Measurements from ENCODE around the gene HIVEP2. TPM values are rescaled to one million over a fixed set of nuclear protein-coding genes. Genes with fewer than 3 reads are reported as not detected.

HIVEP2 gene
- total RNA-seq, 3 donors from 2014 or later = 34.9 to 40.9 (median 36.3) TPM

DNA sequence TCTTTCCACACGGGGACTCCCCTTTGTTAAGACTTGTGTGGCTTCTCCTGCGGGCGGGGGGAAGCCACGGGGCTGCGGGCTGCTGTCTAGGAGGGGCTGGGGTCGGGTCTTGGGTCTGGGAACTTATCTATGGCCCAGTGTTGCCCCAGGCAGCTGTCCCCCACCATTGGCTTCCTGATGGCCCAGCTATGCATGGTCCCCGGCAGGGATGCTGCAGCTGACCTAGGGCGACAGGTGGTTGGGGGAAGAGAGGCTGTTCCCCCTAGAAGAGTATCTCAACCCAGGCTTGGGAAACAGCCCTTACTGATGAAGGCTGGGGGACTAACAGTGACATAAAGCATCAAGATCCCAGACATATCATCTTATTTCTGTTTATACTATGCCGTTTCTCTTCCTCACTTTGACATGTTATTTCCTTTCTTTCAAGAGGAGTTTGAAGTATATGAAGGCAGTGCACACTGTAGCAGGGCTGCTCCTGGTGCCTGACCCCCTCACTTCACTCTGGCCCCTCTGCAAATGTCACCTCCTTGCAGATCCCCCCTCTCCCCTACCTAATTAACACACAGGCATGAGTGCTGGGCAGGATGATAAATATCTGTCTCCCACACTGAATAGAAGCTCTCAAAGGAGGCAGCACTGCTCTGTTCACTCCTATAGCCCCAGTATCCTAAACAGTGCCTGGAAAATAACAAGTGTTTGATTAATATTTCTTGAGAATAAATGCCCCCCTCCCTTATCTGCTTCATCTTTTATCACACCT is 87.0 kb downstream of the HIVEP2 start:
- DNase-seq = no peak
- Mint-ChIP-seq H3K4me1 (ENCODE audit: low read depth) (peaks cover 80% of the 10 kb centered on the region), H3K27me3 (ENCODE audit: low read depth) (no peaks in the 10 kb centered on the region), H3K9me3 (peaks cover 5% of the 10 kb centered on the region), H3K36me3 (ENCODE audit: insufficient read depth) (peaks cover 24% of the 10 kb centered on the region), H3K4me3 (peak overlapping the region; percentile 76)
- ATAC-seq = peak; percentile 3 to 7

DNA sequence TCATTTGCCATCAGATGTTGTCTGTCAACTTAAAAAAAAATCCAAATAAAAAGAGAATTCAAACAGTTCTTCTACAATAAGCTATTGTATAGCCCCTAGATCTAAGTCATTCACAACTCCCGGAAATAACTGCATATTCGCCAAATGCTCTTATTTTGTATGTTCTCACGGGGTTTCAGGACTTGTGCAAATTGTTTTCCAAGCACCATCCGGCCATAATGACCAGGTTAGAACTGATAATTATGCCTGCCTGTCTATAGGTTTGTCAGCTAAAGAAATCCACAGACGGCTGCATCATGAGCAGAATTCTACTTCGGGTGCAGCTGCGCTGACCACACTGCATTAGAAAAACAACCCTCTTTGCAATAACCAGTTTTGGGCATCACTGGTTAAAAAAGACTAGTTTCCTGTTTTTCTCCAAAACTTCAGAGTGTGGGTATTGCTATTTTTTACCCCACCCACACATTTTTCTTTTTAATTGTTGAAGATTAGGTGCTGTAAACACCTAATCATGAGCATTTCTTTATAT is 87.7 kb downstream of the HIVEP2 start:
- Mint-ChIP-seq H3K9me3 (peaks cover 5% of the 10 kb centered on the region), H3K27me3 (ENCODE audit: low read depth) (no peaks in the 10 kb centered on the region), H3K4me3 (peak overlapping the region; percentile 76), H3K4me1 (ENCODE audit: low read depth) (peaks cover 87% of the 10 kb centered on the region), H3K36me3 (ENCODE audit: insufficient read depth) (peaks cover 24% of the 10 kb centered on the region)
- no peak for DNase-seq
- no peak for ATAC-seq

DNA sequence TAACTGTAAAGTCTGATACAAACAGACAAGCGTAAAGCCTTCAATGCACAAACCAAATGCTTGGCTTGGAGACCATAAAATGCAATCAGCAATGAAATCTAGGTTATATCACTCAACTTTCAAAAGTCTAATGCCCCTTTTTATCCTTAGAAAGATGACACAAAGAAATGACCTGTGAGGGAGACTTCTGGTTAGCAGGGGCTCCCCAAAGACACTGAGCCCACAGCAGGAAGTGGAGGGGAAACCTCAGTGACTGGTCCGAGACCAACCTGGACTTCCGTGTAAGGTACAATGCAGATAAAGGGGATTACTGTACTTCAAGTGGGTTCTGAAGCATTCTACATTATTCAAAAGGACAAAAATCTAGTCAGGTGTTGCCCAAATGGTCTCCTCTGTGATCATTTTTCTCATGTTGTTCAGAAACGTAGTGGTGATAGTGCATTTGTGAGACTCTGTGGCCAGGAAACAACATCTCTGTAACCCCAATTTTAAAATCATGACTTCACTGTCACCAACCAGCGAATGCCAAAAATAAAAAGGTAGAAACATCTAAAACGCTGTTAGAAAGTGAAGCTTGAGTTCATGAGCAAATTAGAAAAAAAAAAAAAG is 88.2 kb downstream of the HIVEP2 start:
- Mint-ChIP-seq H3K36me3 (ENCODE audit: insufficient read depth) (peaks cover 24% of the 10 kb centered on the region), H3K27me3 (ENCODE audit: low read depth) (no peaks in the 10 kb centered on the region), H3K9me3 (peaks cover 5% of the 10 kb centered on the region), H3K4me3 (peak overlapping the region; percentile 76), H3K4me1 (ENCODE audit: low read depth) (peaks cover 90% of the 10 kb centered on the region)
- peak; percentile 43 to 47 for ATAC-seq
- DNase-seq = no peak

DNA sequence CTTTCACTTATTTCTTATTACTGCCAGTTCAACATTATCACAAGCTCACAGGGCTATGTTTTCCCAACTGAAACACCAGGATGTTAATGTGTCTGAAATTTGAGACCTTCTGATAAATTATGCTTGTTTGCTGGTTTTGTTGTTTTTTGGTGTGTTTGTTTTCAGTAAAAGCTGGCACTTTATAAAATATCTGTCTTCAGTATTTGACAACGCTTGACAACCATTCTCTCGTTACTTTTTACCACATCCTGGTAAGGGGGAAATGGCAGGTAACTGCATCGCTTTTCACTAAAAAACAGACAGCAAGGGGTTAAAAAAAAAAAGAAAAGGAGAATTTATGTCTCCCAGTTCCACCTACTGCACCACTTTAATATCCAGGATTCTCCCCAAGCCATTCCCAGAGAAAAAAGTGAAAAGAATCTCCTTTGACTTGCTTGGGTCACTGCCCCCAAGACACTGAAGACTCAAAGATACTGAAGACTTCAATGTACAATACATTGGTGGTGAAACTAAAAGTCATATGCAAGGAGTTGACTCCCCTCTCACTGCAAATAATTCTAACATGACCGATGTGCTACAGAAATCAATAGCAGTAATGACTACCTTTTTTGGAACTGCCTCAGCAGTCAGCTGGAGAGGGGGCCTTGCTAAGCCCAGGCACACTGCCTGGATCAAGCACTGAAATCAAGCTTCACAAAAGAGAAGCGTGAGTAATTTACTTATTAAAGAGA is 88.9 kb downstream of the HIVEP2 start:
- Mint-ChIP-seq H3K4me1 (ENCODE audit: low read depth) (peaks cover 90% of the 10 kb centered on the region), H3K36me3 (ENCODE audit: insufficient read depth) (peaks cover 24% of the 10 kb centered on the region), H3K4me3 (peak overlapping the region; percentile 76), H3K9me3 (peaks cover 5% of the 10 kb centered on the region), H3K27me3 (ENCODE audit: low read depth) (no peaks in the 10 kb centered on the region)
- DNase-seq (no peak), ATAC-seq (peak; percentile 58 to 61)

DNA sequence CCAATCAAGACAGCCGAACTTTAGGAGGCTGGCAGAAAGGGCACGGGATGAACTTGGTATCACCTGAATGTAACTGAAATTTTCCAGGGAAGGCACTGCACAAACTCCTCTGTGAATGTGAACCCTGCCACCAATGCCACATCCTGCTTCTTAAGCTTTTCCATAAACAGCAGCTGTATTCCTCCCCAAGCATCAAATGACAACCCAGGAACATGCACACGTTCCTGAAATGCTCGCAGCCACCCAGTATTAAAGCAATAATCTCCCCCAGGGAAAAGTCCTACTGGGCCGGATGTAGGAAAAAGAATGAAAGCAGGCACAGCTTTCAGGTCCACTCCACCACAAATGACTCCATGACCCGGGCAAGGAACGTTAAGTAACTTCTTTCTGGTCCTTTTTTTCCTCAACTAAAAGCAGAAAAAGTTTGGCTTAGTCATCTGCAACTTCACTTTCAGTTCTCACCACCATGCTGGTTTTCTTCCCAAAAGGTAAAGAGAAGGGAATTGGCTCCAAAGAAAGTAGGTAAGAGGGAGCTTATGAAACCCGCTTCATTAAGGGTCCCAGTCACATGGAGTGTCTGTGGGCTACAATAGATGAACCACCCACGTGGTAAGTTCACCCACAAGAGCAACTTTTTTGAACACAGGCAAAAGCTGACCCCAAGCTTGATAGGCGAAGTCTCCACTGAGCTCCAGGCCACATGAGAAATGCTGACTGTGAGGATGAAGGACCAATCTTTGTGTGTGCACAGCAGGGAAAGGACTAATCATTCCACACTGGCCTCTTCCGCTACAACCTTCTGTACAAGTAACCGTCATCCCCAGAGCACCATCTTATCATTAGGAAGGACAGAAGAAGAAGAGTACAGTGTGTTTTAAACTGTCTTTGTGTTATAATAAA is 90.1 kb downstream of the HIVEP2 start:
- H3K36me3 Mint-ChIP-seq (ENCODE audit: insufficient read depth) = peaks cover 22% of the 10 kb centered on the region
- no peak for ATAC-seq
- H3K4me3 Mint-ChIP-seq = peak overlapping the region; percentile 76
- no peaks in the 10 kb centered on the region for H3K27me3 Mint-ChIP-seq (ENCODE audit: low read depth)
- H3K9me3 Mint-ChIP-seq = peaks cover 5% of the 10 kb centered on the region
- DNase-seq = no peak
- peaks cover 93% of the 10 kb centered on the region for H3K4me1 Mint-ChIP-seq (ENCODE audit: low read depth)

DNA sequence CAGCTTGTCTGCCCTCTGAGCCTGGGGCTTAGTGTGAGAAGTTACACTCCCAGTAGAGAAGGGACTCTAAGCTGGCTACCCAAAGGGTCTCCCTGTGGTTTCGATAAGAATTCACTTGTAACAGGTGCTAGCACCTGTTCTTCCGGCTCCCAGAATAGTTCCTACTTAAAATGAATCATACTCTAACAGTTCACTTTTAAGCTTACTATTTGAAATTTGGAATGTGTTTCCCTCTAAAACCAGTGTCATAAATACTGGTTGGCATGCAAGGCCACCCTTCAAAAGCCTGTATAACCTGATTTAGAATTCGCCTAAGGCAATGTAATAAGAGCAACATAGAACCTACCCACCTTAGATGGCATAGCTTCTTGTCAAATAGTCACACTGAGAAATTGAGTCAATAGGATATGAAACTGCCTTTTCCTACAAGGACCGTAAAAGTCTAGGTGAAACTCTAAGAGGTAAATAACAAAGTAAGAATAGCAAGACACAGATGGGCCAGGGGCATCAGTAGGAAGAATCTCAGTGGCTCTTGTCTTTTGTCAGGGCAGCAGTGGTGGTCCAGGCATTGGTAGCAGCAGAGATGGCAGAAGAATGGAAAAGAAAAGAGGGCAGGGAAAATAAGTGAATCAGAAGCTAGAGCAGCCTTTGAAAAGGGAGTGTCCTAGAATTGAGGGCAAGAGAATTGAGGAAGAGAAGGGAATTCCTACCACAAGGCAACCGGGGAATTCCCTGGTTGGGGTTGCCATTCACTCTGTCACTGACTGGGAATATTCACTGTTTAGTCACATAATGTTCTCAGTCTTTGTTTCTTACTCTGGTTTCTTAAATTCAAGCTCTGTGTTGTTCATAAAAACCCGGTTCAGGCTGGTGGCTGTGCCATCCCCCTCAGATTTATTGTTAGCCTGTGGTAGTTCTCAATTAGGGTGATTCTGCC is 91.5 kb downstream of the HIVEP2 start:
- H3K27me3 Mint-ChIP-seq (ENCODE audit: low read depth) = no peaks in the 10 kb centered on the region
- peak overlapping the region; percentile 40 for H3K4me3 Mint-ChIP-seq
- ATAC-seq (no peak), DNase-seq (no peak)
- H3K4me1 Mint-ChIP-seq (ENCODE audit: low read depth) = peaks cover 96% of the 10 kb centered on the region
- peaks cover 24% of the 10 kb centered on the region for H3K36me3 Mint-ChIP-seq (ENCODE audit: insufficient read depth)
- H3K9me3 Mint-ChIP-seq = peaks cover 5% of the 10 kb centered on the region

DNA sequence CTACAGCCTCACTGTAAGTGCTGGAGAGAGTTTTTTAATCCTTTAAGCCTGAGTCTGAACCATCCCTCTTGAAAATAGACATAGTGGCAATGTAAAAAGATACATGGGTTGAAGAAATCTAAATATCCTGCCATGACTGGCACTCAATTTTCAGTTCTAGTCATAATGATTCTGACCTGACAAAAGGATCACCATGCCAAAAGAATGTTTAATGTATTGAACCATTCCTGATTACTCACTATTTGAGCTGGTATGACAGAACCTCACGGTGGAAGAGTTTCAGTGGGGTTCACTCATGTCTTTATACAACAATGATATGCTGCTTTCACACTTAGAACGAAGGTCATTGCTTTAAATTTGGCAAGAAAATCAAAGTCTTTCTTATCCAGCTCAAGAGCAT is 93.4 kb downstream of the HIVEP2 start:
- H3K36me3 Mint-ChIP-seq (ENCODE audit: insufficient read depth) = peaks cover 24% of the 10 kb centered on the region
- peak overlapping the region; percentile 50 for H3K4me3 Mint-ChIP-seq
- H3K9me3 Mint-ChIP-seq = peaks cover 5% of the 10 kb centered on the region
- H3K4me1 Mint-ChIP-seq (ENCODE audit: low read depth) = peaks cover 97% of the 10 kb centered on the region
- no peaks in the 10 kb centered on the region for H3K27me3 Mint-ChIP-seq (ENCODE audit: low read depth)
- ATAC-seq (peak; percentile 48 to 59), DNase-seq (no peak)

DNA sequence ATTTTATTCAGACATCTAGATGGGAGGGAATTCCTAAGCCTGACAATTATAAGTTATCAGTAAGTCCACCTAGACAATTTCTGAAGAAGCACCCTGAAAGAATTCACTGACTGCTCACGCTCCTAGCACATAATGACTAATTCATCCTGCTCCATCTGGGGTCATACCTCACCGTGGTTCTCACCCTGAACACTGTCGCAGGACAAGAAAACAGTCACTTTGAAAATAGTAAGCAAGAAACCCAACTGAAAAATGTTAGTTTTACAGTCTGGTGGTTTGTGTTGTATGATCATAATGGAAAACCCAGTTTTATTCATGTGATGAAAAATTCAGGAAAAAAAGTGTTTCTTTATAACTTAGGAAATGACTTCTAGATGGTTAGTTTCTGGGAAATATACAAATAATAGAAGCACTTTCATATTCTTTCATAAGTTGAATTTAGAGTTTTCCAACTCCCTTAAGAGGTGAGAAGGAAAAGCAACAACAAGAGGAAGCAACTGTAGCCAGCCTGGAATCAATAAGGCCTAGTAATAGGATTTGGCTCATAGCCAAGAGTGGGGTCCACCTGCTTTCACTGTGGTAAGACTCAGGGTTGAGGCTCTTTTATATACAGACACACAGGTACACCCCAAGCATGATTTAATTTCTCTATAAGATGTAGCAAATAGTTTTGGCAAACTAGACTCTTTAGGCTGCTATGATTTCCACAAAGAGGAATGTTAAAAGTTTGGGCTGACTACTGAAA is 94.1 kb downstream of the HIVEP2 start:
- peak; percentile 73 to 74 for ATAC-seq
- Mint-ChIP-seq H3K4me1 (ENCODE audit: low read depth) (peaks cover 97% of the 10 kb centered on the region), H3K27me3 (ENCODE audit: low read depth) (no peaks in the 10 kb centered on the region), H3K4me3 (peak overlapping the region; percentile 50), H3K9me3 (peaks cover 5% of the 10 kb centered on the region), H3K36me3 (ENCODE audit: insufficient read depth) (peaks cover 26% of the 10 kb centered on the region)
- peak; percentile 40 for DNase-seq

DNA sequence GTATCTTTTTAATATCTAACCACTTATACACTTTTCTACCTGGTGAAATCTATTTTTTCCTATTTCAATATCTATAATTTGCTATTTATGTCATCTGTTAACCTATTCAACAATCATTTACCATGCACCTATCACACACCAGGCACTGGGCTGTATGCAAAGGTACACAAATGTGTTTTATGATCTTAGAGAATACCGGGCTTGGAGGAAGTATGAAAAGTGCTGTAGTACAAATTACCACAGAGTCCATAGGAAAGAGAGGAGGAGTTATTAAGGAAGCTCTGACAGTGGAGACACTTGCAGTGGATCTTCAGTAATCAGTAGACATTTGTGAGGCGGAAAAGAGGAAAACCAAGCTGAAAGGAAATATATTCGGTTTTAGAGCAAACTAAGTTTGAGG is 96.0 kb downstream of the HIVEP2 start:
- peak overlapping the region; percentile 24 for H3K4me3 Mint-ChIP-seq
- ATAC-seq = no peak
- H3K4me1 Mint-ChIP-seq (ENCODE audit: low read depth) = peaks cover 97% of the 10 kb centered on the region
- H3K36me3 Mint-ChIP-seq (ENCODE audit: insufficient read depth) = peaks cover 15% of the 10 kb centered on the region
- H3K9me3 Mint-ChIP-seq = peaks cover 5% of the 10 kb centered on the region
- no peaks in the 10 kb centered on the region for H3K27me3 Mint-ChIP-seq (ENCODE audit: low read depth)
- DNase-seq = no peak

DNA sequence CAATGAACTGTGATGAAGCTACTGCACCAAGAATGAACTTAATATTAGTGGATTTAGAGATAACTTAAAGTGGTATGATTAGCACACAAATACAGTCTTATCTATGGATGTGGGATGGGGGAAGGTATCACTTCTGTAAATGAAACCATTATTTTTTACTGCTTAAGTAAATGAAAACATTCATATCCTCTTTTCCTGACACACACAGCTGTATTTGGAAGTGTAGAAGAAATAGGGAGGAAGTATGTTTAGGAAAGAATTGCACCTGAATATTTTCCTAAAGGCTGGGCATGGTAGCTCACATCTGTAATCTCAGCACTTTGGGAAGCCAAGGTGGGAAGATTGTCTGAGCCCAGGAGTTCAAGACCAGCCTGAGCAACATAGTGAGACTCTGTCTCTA is 96.8 kb downstream of the HIVEP2 start:
- Mint-ChIP-seq H3K4me1 (ENCODE audit: low read depth) (peaks cover 96% of the 10 kb centered on the region), H3K4me3 (no peak overlapping the region)

DNA sequence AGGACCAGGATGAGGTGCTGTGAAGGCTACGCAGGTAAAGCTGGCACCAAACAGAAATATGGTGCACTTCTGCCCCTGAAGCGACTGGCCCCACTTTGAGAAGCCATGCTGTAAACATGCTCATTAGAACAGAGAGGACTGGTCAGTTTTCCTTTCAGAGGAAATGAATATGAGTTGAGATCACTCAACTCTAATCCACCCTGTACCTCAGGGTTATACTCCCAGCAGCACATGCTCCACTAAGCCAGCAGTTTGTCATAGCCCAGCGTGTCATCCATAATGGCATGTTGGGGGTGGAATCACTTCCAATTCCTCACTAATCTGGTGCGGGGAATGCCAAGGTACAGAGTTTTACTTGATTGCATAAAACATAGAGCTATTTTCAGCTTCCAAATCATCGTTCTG is 98.1 kb downstream of the HIVEP2 start:
- ATAC-seq = no peak
- H3K36me3 Mint-ChIP-seq (ENCODE audit: insufficient read depth) = peaks cover 9% of the 10 kb centered on the region
- peak overlapping the region; percentile 72 for H3K4me3 Mint-ChIP-seq
- H3K27me3 Mint-ChIP-seq (ENCODE audit: low read depth) = no peaks in the 10 kb centered on the region
- no peaks in the 10 kb centered on the region for H3K9me3 Mint-ChIP-seq
- DNase-seq = no peak
- peaks cover 96% of the 10 kb centered on the region for H3K4me1 Mint-ChIP-seq (ENCODE audit: low read depth)

More for the DNA sequence above, 96.8 kb downstream of the HIVEP2 start:
- Mint-ChIP-seq H3K9me3 (no peaks in the 10 kb centered on the region), H3K27me3 (ENCODE audit: low read depth) (no peaks in the 10 kb centered on the region), H3K36me3 (ENCODE audit: insufficient read depth) (peaks cover 9% of the 10 kb centered on the region)
- DNase-seq (no peak), ATAC-seq (no peak)

DNA sequence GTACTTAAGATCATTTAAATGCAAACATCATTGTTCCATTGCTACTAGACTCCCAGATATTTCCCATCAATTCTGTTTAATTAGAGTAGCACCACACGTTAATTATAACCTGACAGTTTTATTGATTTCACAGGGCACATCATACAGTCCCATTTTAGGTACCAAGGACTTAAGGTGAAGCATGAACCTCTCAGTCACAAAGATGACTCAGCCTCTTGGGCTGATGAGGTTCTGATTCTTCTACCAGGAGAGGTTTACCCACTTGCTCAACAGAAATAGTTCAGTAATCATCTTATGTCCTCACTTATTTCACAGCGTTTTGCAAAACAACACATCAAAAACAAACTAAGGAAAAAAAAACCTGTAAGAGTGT is 98.5 kb downstream of the HIVEP2 start:
- H3K36me3 Mint-ChIP-seq (ENCODE audit: insufficient read depth) = peaks cover 9% of the 10 kb centered on the region
- H3K4me1 Mint-ChIP-seq (ENCODE audit: low read depth) = peaks cover 96% of the 10 kb centered on the region

More for the DNA sequence above, 98.5 kb downstream of the HIVEP2 start:
- ATAC-seq = peak in 1 of 2 donors; percentile 16
- Mint-ChIP-seq H3K4me3 (peak overlapping the region; percentile 72), H3K9me3 (no peaks in the 10 kb centered on the region), H3K27me3 (ENCODE audit: low read depth) (no peaks in the 10 kb centered on the region)
- DNase-seq = no peak
